ENCODE measurements around the gene SLC30A2. TPM values are rescaled to one million over a fixed set of nuclear protein-coding genes. Genes with fewer than 3 reads are reported as not detected.
"Not testable (repeated sequence)": the region's sequence is repeated elsewhere in the genome, so short reads cannot be mapped to it uniquely, and the experiment has no call there.

The SLC30A2 gene
- total RNA-seq = not detected

- Mint-ChIP-seq H3K4me1 (ENCODE audit: low read depth) (no peaks in the 10 kb centered on the region), H3K9me3 (no peaks in the 10 kb centered on the region), H3K27ac (no peak within 1 kb of the TSS), H3K36me3 (no peaks in the 10 kb centered on the region), H3K27me3 (peaks cover 53% of the 10 kb centered on the region), H3K4me3 (no peak within 1 kb of the TSS)
- ChIA-PET POLR2A (no interaction called here), CTCF (interaction anchor here (1.0 to 1.8 kb wide), 2 partner anchors 9 to 11 kb away, joined by 3 to 6 read pairs; no protein-coding TSS in a partner anchor)
- intact Hi-C loops (cut with micrococcal nuclease) = no loop called here
- no peak for DNase-seq
Observed at GRCh38 chr1:26045722-26046245, at the start of gene SLC30A2. TSS of gene SLC30A2 (minus strand) at chr1:26046118. CDS start at chr1:26045896, 222 bp downstream.

GRCh38 chr1:26094677-26095383 lies 48.9 kb upstream of the SLC30A2 start:
- Mint-ChIP-seq H3K36me3 (no peaks in the 10 kb centered on the region), H3K4me1 (ENCODE audit: low read depth) (peaks cover 4% of the 10 kb centered on the region), H3K27me3 (peaks cover 15% of the 10 kb centered on the region), H3K9me3 (no peaks in the 10 kb centered on the region), H3K27ac (no peak overlapping the region), H3K4me3 (no peak overlapping the region)
- intact Hi-C loops (cut with micrococcal nuclease) = no loop called here
- DNase-seq = no peak
- ChIA-PET POLR2A (no interaction called here), CTCF (no interaction called here)

- peaks cover 15% of the 10 kb centered on the region for H3K27me3 Mint-ChIP-seq
- H3K27ac Mint-ChIP-seq = no peak overlapping the region
- ChIA-PET POLR2A (no interaction called here), CTCF (no interaction called here)
- no peak for DNase-seq
- H3K36me3 Mint-ChIP-seq = no peaks in the 10 kb centered on the region
- intact Hi-C loops (cut with micrococcal nuclease) = no loop called here
- H3K4me3 Mint-ChIP-seq = no peak overlapping the region
- peaks cover 4% of the 10 kb centered on the region for H3K4me1 Mint-ChIP-seq (ENCODE audit: low read depth)
- no peaks in the 10 kb centered on the region for H3K9me3 Mint-ChIP-seq
Observed at GRCh38 chr1:26094076-26094669, 48.3 kb upstream of the SLC30A2 start.

- POLR2A ChIA-PET; H3K36me3 Mint-ChIP-seq; H3K9me3 Mint-ChIP-seq; H3K4me3 Mint-ChIP-seq; DNase-seq; H3K4me1 Mint-ChIP-seq (ENCODE audit: low read depth); CTCF ChIA-PET; H3K27ac Mint-ChIP-seq; intact Hi-C loops (cut with micrococcal nuclease): not testable (repeated sequence)
- peaks cover 15% of the 10 kb centered on the region for H3K27me3 Mint-ChIP-seq
Observed at GRCh38 chr1:26093569-26093968, 47.7 kb upstream of the SLC30A2 start.

- no peaks in the 10 kb centered on the region for H3K4me1 Mint-ChIP-seq (ENCODE audit: low read depth)
- ChIA-PET POLR2A (no interaction called here), CTCF (no interaction called here)
- no peak for DNase-seq
- no peaks in the 10 kb centered on the region for H3K36me3 Mint-ChIP-seq
- intact Hi-C loops (cut with micrococcal nuclease) = no loop called here
- H3K27ac Mint-ChIP-seq = no peak overlapping the region
- no peak overlapping the region for H3K4me3 Mint-ChIP-seq
- H3K9me3 Mint-ChIP-seq = no peaks in the 10 kb centered on the region
- H3K27me3 Mint-ChIP-seq = peaks cover 15% of the 10 kb centered on the region
Observed at GRCh38 chr1:26092422-26092821, 46.5 kb upstream of the SLC30A2 start.

GRCh38 chr1:26090893-26091292 lies 45.0 kb upstream of the SLC30A2 start:
- Mint-ChIP-seq H3K27me3 (peaks cover 16% of the 10 kb centered on the region), H3K27ac (no peak overlapping the region), H3K36me3 (no peaks in the 10 kb centered on the region), H3K4me1 (ENCODE audit: low read depth) (no peaks in the 10 kb centered on the region), H3K4me3 (no peak overlapping the region), H3K9me3 (no peaks in the 10 kb centered on the region)
- ChIA-PET POLR2A (no interaction called here), CTCF (interaction anchor here (0.7 kb wide), 1 partner anchor 54 kb away, joined by 3 read pairs; no protein-coding TSS in a partner anchor)
- intact Hi-C loops (cut with micrococcal nuclease) = no loop called here
- DNase-seq = no peak

- H3K27me3 Mint-ChIP-seq = peaks cover 26% of the 10 kb centered on the region
- H3K36me3 Mint-ChIP-seq = no peaks in the 10 kb centered on the region
- ChIA-PET CTCF (no interaction called here), POLR2A (no interaction called here)
- H3K9me3 Mint-ChIP-seq = no peaks in the 10 kb centered on the region
- intact Hi-C loops (cut with micrococcal nuclease) = no loop called here
- H3K4me3 Mint-ChIP-seq = no peak overlapping the region
- DNase-seq = no peak
- no peak overlapping the region for H3K27ac Mint-ChIP-seq
- H3K4me1 Mint-ChIP-seq (ENCODE audit: low read depth) = no peaks in the 10 kb centered on the region
Observed at GRCh38 chr1:26089125-26089524, 43.2 kb upstream of the SLC30A2 start.

GRCh38 chr1:26084844-26085243 lies 38.9 kb upstream of the SLC30A2 start:
- POLR2A ChIA-PET = no interaction called here

GRCh38 chr1:26084091-26084561 lies 38.2 kb upstream of the SLC30A2 start:
- Mint-ChIP-seq H3K27me3 (peaks cover 16% of the 10 kb centered on the region), H3K27ac (no peak overlapping the region), H3K4me1 (ENCODE audit: low read depth) (no peaks in the 10 kb centered on the region), H3K4me3 (no peak overlapping the region), H3K9me3 (no peaks in the 10 kb centered on the region), H3K36me3 (no peaks in the 10 kb centered on the region)
- intact Hi-C loops (cut with micrococcal nuclease) = no loop called here
- ChIA-PET POLR2A (no interaction called here), CTCF (interaction anchor here (2.1 kb wide), 1 partner anchor 60 kb away, joined by 6 read pairs; no protein-coding TSS in a partner anchor)
- DNase-seq = no peak

More at GRCh38 chr1:26084844-26085243, 38.9 kb upstream of the SLC30A2 start:
- CTCF ChIA-PET = interaction anchor here (1.0 to 2.1 kb wide), 2 partner anchors 60 to 85 kb away, joined by 4 to 6 read pairs; partner anchors contain the start of gene ZNF593
- intact Hi-C loops (cut with micrococcal nuclease) = no loop called here
- Mint-ChIP-seq H3K27me3 (peaks cover 16% of the 10 kb centered on the region), H3K27ac (no peak overlapping the region), H3K36me3 (no peaks in the 10 kb centered on the region), H3K4me1 (ENCODE audit: low read depth) (no peaks in the 10 kb centered on the region), H3K4me3 (no peak overlapping the region), H3K9me3 (no peaks in the 10 kb centered on the region)
- no peak for DNase-seq

- DNase-seq = no peak
- no peaks in the 10 kb centered on the region for H3K9me3 Mint-ChIP-seq
- H3K4me1 Mint-ChIP-seq (ENCODE audit: low read depth) = peaks cover 3% of the 10 kb centered on the region
- H3K36me3 Mint-ChIP-seq = no peaks in the 10 kb centered on the region
- H3K4me3 Mint-ChIP-seq = no peak overlapping the region
- POLR2A ChIA-PET = no interaction called here
- intact Hi-C loops (cut with micrococcal nuclease) = no loop called here
- H3K27ac Mint-ChIP-seq = no peak overlapping the region
- peaks cover 16% of the 10 kb centered on the region for H3K27me3 Mint-ChIP-seq
- CTCF ChIA-PET = no interaction called here
Observed at GRCh38 chr1:26083208-26083607, 37.3 kb upstream of the SLC30A2 start.

GRCh38 chr1:26082020-26082350 lies 36.1 kb upstream of the SLC30A2 start:
- H3K4me3 Mint-ChIP-seq = no peak overlapping the region
- intact Hi-C loops (cut with micrococcal nuclease) = no loop called here
- DNase-seq = no peak
- H3K9me3 Mint-ChIP-seq = no peaks in the 10 kb centered on the region
- no peaks in the 10 kb centered on the region for H3K36me3 Mint-ChIP-seq
- H3K27me3 Mint-ChIP-seq = peaks cover 16% of the 10 kb centered on the region
- CTCF ChIA-PET = no interaction called here
- H3K4me1 Mint-ChIP-seq (ENCODE audit: low read depth) = peaks cover 3% of the 10 kb centered on the region
- POLR2A ChIA-PET = no interaction called here
- H3K27ac Mint-ChIP-seq = no peak overlapping the region

GRCh38 chr1:26081267-26082019 lies 35.5 kb upstream of the SLC30A2 start:
- no peak for DNase-seq
- Mint-ChIP-seq H3K27me3 (peaks cover 14% of the 10 kb centered on the region), H3K4me1 (ENCODE audit: low read depth) (peaks cover 3% of the 10 kb centered on the region), H3K9me3 (no peaks in the 10 kb centered on the region), H3K36me3 (no peaks in the 10 kb centered on the region), H3K27ac (no peak overlapping the region), H3K4me3 (no peak overlapping the region)
- ChIA-PET POLR2A (no interaction called here), CTCF (no interaction called here)
- intact Hi-C loops (cut with micrococcal nuclease) = no loop called here

Data from activated CD4-positive, alpha-beta memory T cell treated with anti-CD3 and anti-CD28 coated beads for 36 hours (primary cell).